A673 (cell line): ENCODE results near the gene SMOC1. TPM values are rescaled to one million over a fixed set of nuclear protein-coding genes. Genes with fewer than 3 reads are reported as not detected.

Source experiments
- BruUV-seq: library from RNA; stranded (reverse); fragments of 400-500 nt; replicated peaks from 2 replicates; lab custom pipeline; 2021; lab: Mats Ljungman, UMichigan
- CTCF ChIA-PET: fragments of 300-600 bp; sonication (Branson Sonifier 250); formaldehyde crosslinking; loops from one replicate; lab custom pipeline; 2022; ENCODE audit warnings: antibody characterized with exemption; lab: Charles Lee
- POLR2A ChIA-PET: fragments of 300-600 bp; sonication (Branson Sonifier 250); formaldehyde crosslinking; loops from one replicate; lab custom pipeline; 2022; ENCODE audit warnings: antibody characterized with exemption; ENCODE audit not compliant: low non-redundant PET; lab: Charles Lee
- DNase-seq: peaks from one replicate; pipeline ENCODE4 v3.0.0-alpha.2; 2015; ENCODE audit warnings: low spot score
- H3K27ac ChIP-seq: fragments of 200-600 bp; sonication (generic); 2 replicates; pipeline ENCODE4 v1.5.1; 2016; ENCODE audit warnings: mixed run types, low read depth, mild to moderate bottlenecking, mixed read lengths, antibody characterized with exemption, low read length; ENCODE audit not compliant: poor library complexity, severe bottlenecking
- H3K27me3 ChIP-seq: fragments of 200-600 bp; sonication (generic); replicated peaks from 2 replicates; pipeline ENCODE4 v1.6.1; 2017; ENCODE audit warnings: mixed run types, low read depth, mild to moderate bottlenecking, mixed read lengths, antibody characterized with exemption, low read length; ENCODE audit not compliant: insufficient read depth, poor library complexity
- H3K36me3 ChIP-seq: fragments of 200-600 bp; sonication (generic); 2 replicates; pipeline ENCODE4 v1.6.1; 2016; ENCODE audit warnings: mixed run types, mild to moderate bottlenecking, mixed read lengths, antibody characterized with exemption, low read length; ENCODE audit not compliant: insufficient read depth, poor library complexity, severe bottlenecking
- H3K4me1 ChIP-seq: fragments of 200-600 bp; sonication (generic); 2 replicates; pipeline ENCODE4 v1.6.1; 2017; ENCODE audit warnings: mixed run types, mild to moderate bottlenecking, mixed read lengths, antibody characterized with exemption, low read length; ENCODE audit not compliant: insufficient read depth, poor library complexity, severe bottlenecking
- H3K4me3 ChIP-seq: fragments of 200-600 bp; sonication (generic); 2 replicates; pipeline ENCODE4 v1.5.1; 2016; ENCODE audit warnings: low read depth, mixed run types, mild to moderate bottlenecking, mixed read lengths, low read length; ENCODE audit not compliant: poor library complexity, severe bottlenecking
- H3K9me3 ChIP-seq: fragments of 200-600 bp; sonication (generic); 2 replicates; pipeline ENCODE4 v1.6.1; 2016; ENCODE audit warnings: mixed run types, low read depth, mild to moderate bottlenecking, mixed read lengths, antibody characterized with exemption, low read length; ENCODE audit not compliant: poor library complexity, severe bottlenecking
- CTCF ChIP-seq: fragments of 300-800, 200-600 bp; sonication (generic); conservative IDR thresholded peaks from 2 replicates; pipeline ENCODE4 v1.5.1; 2017; ENCODE audit warnings: low read depth, mild to moderate bottlenecking, antibody characterized with exemption, low read length, moderate library complexity, mixed read lengths
- EZH2 ChIP-seq: fragments of 200-600 bp; sonication (generic); IDR thresholded peaks from 2 replicates; pipeline ENCODE4 v1.6.1; 2017; ENCODE audit warnings: borderline replicate concordance, low read depth, mild to moderate bottlenecking, mixed read lengths, antibody characterized with exemption, low read length; ENCODE audit not compliant: poor library complexity, severe bottlenecking
- intact Hi-C: fragments of 100-400 bp; cut with micrococcal nuclease; formaldehyde crosslinking; loops from one replicate; pipeline ENCODE4 v1.10.0; 2022; ENCODE audit not compliant: unreplicated experiment
- total RNA-seq: library from RNA; stranded (reverse); gene quantifications from 2 replicates; pipeline ENCODE4 v1.2.3, GENCODE V29; 2021

The SMOC1 gene
- total RNA-seq, 1 experiment from 2014 or later: not detected

- no peak for TF ChIP-seq CTCF
- no peak for TF ChIP-seq EZH2
- Histone ChIP-seq H3K4me3 (no peak overlapping the region), H3K27me3 (peaks cover 11% of the 10 kb centered on the region), H3K4me1 (no peaks in the 10 kb centered on the region), H3K36me3 (no peaks in the 10 kb centered on the region), H3K9me3 (no peaks in the 10 kb centered on the region), H3K27ac (no peak overlapping the region)
- DNase-seq: no peak
- POLR2A ChIA-PET: interaction anchor here (0.6 kb wide), 1 partner anchor 56 kb away, joined by 3 read pairs; no protein-coding TSS in a partner anchor
- no TSS peak for BruUV-seq
- intact Hi-C loops: no loop called here
- CTCF ChIA-PET: no interaction called here
Observed at GRCh38 chr14:70005281-70005805, 126.1 kb downstream of the SMOC1 start.

- TF ChIP-seq EZH2 (no peak), CTCF (no peak)
- ChIA-PET POLR2A (no interaction called here), CTCF (interaction anchor here (2.1 kb wide), 1 partner anchor 21 kb away, joined by 6 read pairs; no protein-coding TSS in a partner anchor)
- BruUV-seq: no TSS peak
- Histone ChIP-seq H3K9me3 (no peaks in the 10 kb centered on the region), H3K4me3 (no peak overlapping the region), H3K4me1 (no peaks in the 10 kb centered on the region), H3K27me3 (peaks cover 3% of the 10 kb centered on the region), H3K36me3 (no peaks in the 10 kb centered on the region), H3K27ac (no peak overlapping the region)
- intact Hi-C loops: no loop called here
- no peak for DNase-seq
Observed at GRCh38 chr14:70006699-70007098, 127.5 kb downstream of the SMOC1 start.

- no peak overlapping the region for H3K27ac ChIP-seq
- H3K36me3 ChIP-seq: no peaks in the 10 kb centered on the region
- no peak for DNase-seq
- POLR2A ChIA-PET: no interaction called here
- TF ChIP-seq EZH2: no peak
- no peak for TF ChIP-seq CTCF
- H3K4me1 ChIP-seq: no peaks in the 10 kb centered on the region
- no TSS peak for BruUV-seq
- peaks cover 3% of the 10 kb centered on the region for H3K27me3 ChIP-seq
- no peak overlapping the region for H3K4me3 ChIP-seq
- H3K9me3 ChIP-seq: no peaks in the 10 kb centered on the region
- intact Hi-C loops: no loop called here
- CTCF ChIA-PET: interaction anchor here (0.6 to 2.1 kb wide), 2 partner anchors 19 to 701 kb away, joined by 4 to 6 read pairs; no protein-coding TSS in a partner anchor
Observed at GRCh38 chr14:70008284-70009262, 129.4 kb downstream of the SMOC1 start.
